ENCODE data around the gene CDPF1. TPM values are rescaled to one million over a fixed set of nuclear protein-coding genes. Genes with fewer than 3 reads are reported as not detected.

CDPF1 gene
- total and polyA plus RNA-seq, 4 donors = 8.9 to 17.2 (median 12.4) TPM

DNA sequence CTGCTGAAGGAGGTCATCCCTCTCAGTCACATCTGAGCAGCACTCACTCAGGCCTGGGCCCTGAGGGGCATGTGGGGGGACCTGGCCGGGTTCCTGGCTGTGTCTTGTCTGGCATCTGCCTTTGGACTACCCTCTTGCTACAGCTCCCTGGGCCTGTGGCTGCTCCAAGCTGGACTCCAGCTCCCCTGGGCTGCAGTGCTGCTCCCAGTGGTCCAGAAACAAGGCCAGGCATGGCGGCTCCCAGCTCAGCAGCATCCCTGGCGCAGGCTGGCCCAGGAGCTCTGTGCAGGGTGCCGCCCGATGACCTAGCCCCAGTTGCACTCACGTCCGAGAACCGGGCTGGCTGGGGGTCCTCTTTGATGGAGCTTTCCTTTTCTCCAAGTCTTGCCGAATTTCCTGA lies 5.3 kb downstream of the CDPF1 start:
- DNase-seq = no peak
- WGBS, 2 donors = 94 to 95% methylated on average over 9 of the region's 9 CpGs
- Histone ChIP-seq H3K9ac (ENCODE audit: insufficient read depth in 1 of 2, low read length in 2 of 2) (no peak overlapping the region), H3K4me3 (no peak overlapping the region), H3K4me1 (ENCODE audit: control insufficient read depth in 5 of 5, insufficient read depth in 5 of 5, low read length in 5 of 5) (peaks cover 2 to 16% (median 5%) of the 10 kb centered on the region in 5 donors), H3K27me3 (ENCODE audit: control insufficient read depth in 3 of 3, insufficient read depth in 3 of 3, low read length in 2 of 3) (no peaks in the 10 kb centered on the region), H3K9me3 (ENCODE audit: control insufficient read depth in 4 of 4, insufficient read depth in 3 of 4, low read length in 3 of 4) (no peaks in the 10 kb centered on the region), H3K36me3 (ENCODE audit: control insufficient read depth in 4 of 4, insufficient read depth in 4 of 4, low read length in 4 of 4) (peaks cover 0 to 11% (median 8%) of the 10 kb centered on the region in 4 donors), H3K27ac (ENCODE audit: low read depth in 1 of 2, low read length in 1 of 2) (peak overlapping the region in 1 of 2 donors; percentile 80)
- no peak for ATAC-seq (ENCODE audit: insufficient read depth, low FRiP score)
- TF ChIP-seq, protein P1, sequence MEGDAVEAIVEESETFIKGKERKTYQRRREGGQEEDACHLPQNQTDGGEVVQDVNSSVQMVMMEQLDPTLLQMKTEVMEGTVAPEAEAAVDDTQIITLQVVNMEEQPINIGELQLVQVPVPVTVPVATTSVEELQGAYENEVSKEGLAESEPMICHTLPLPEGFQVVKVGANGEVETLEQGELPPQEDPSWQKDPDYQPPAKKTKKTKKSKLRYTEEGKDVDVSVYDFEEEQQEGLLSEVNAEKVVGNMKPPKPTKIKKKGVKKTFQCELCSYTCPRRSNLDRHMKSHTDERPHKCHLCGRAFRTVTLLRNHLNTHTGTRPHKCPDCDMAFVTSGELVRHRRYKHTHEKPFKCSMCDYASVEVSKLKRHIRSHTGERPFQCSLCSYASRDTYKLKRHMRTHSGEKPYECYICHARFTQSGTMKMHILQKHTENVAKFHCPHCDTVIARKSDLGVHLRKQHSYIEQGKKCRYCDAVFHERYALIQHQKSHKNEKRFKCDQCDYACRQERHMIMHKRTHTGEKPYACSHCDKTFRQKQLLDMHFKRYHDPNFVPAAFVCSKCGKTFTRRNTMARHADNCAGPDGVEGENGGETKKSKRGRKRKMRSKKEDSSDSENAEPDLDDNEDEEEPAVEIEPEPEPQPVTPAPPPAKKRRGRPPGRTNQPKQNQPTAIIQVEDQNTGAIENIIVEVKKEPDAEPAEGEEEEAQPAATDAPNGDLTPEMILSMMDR (IDR thresholded peaks at IDR 0.05; ENCODE audit: control extremely low read depth, extremely low read depth) = no peak

DNA sequence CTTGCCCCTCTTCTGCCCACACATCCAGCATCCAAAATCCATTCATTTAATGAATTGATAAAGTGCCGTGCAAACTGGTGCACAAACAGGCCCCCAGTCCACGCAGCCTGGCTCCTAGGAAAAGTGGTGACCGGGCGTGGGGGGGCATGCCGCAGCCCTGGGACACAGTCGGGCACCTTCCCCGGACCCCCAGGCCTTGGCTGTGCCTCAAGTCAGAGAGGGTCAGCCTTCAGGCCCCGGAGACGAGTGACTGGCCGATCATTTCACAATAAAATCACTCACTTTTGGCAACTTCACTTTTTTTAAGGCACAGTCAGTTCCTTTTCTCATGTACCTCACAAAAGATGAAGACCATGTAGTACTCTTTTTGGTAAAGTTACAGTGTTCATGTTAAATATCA lies 8.0 kb downstream of the CDPF1 start:
- DNase-seq (no peak), ATAC-seq (ENCODE audit: insufficient read depth, low FRiP score) (no peak)
- no peaks in the 10 kb centered on the region for H3K9me3 ChIP-seq (ENCODE audit: control insufficient read depth in 4 of 4, insufficient read depth in 3 of 4, low read length in 3 of 4)
- peaks cover 5 to 20% (median 12%) of the 10 kb centered on the region in 4 donors for H3K36me3 ChIP-seq (ENCODE audit: control insufficient read depth in 4 of 4, insufficient read depth in 4 of 4, low read length in 4 of 4)
- no peak overlapping the region for H3K9ac ChIP-seq (ENCODE audit: insufficient read depth in 1 of 2, low read length in 2 of 2)
- peak overlapping the region in 1 of 2 donors; percentile 4 for H3K27ac ChIP-seq (ENCODE audit: low read depth in 1 of 2, low read length in 1 of 2)
- 66 to 79% methylated on average over 10 of the region's 10 CpGs for WGBS, 2 donors
- TF ChIP-seq, protein P1 (IDR thresholded peaks at IDR 0.05; ENCODE audit: control extremely low read depth, extremely low read depth) = no peak
- peaks cover 2 to 12% (median 5%) of the 10 kb centered on the region in 5 donors for H3K4me1 ChIP-seq (ENCODE audit: control insufficient read depth in 5 of 5, insufficient read depth in 5 of 5, low read length in 5 of 5)
- no peaks in the 10 kb centered on the region for H3K27me3 ChIP-seq (ENCODE audit: control insufficient read depth in 3 of 3, insufficient read depth in 3 of 3, low read length in 2 of 3)
- no peak overlapping the region for H3K4me3 ChIP-seq

DNA sequence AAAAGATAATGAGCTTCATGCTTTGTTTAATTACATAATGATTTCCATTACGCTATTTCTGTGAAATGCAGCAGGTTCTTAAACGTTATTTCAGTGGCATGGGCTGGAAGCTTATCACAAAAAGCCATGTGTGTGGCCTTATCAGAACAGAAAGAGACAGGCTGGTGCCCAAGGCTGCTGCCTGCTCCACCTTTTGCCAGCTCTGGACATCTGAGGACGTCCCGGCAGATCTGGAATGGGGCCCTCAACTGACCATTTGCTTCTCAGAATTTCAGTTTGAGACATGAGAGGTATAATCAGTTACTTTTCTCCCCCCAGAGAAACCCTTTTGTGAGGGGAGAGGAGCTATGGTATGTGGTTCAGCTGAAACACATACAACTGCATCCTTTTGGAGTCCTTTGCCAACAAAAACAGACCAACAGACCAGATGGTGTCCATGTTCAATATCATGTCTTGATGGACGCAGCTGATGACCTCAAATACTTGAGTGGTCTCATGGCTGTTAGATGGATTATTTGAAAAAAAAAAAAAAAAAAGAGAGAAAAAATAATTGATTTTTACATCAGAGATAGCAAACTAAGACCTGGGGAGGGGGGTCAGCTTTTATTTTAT lies 8.6 kb downstream of the CDPF1 start:
- WGBS, 2 donors = 83 to 85% methylated on average over 5 of the region's 5 CpGs
- TF ChIP-seq, protein P1 (IDR thresholded peaks at IDR 0.05; ENCODE audit: control extremely low read depth, extremely low read depth) = no peak
- no peak for DNase-seq

More for the DNA sequence above, 8.6 kb downstream of the CDPF1 start:
- no peaks in the 10 kb centered on the region for H3K9me3 ChIP-seq (ENCODE audit: control insufficient read depth in 4 of 4, insufficient read depth in 3 of 4, low read length in 3 of 4)
- H3K27ac ChIP-seq (ENCODE audit: low read depth in 1 of 2, low read length in 1 of 2) = peak overlapping the region in 1 of 2 donors; percentile 5
- peaks cover 2 to 12% (median 5%) of the 10 kb centered on the region in 5 donors for H3K4me1 ChIP-seq (ENCODE audit: control insufficient read depth in 5 of 5, insufficient read depth in 5 of 5, low read length in 5 of 5)
- H3K9ac ChIP-seq (ENCODE audit: insufficient read depth in 1 of 2, low read length in 2 of 2) = no peak overlapping the region
- H3K4me3 ChIP-seq = no peak overlapping the region
- H3K27me3 ChIP-seq (ENCODE audit: control insufficient read depth in 3 of 3, insufficient read depth in 3 of 3, low read length in 2 of 3) = no peaks in the 10 kb centered on the region
- no peak for ATAC-seq (ENCODE audit: insufficient read depth, low FRiP score)
- H3K36me3 ChIP-seq (ENCODE audit: control insufficient read depth in 4 of 4, insufficient read depth in 4 of 4, low read length in 4 of 4) = peaks cover 5 to 20% (median 11%) of the 10 kb centered on the region in 4 donors
